Bronchial epithelial cell (primary cell): Measurements from ENCODE around the gene KDM1A. TPM values are rescaled to one million over a fixed set of nuclear protein-coding genes. Genes with fewer than 3 reads are reported as not detected.

Experiments
- DNase-seq: peaks from one replicate; pipeline ENCODE4 v3.0.0-alpha.2; 2010; ENCODE audit warnings: low read depth
- FAIRE-seq: peaks from 2 replicates; lab custom pipeline; 2011; peaks lifted over from hg19 to GRCh38; lab: Jason Lieb, UNC
- H3K27me3 ChIP-seq: 2 replicates; pipeline ENCODE4 v1.5.1; 2011; ENCODE audit warnings: low read length; ENCODE audit not compliant: control insufficient read depth, insufficient read depth
- H3K36me3 ChIP-seq: 2 replicates; pipeline ENCODE4 v1.5.1; 2011; ENCODE audit warnings: low read length; ENCODE audit not compliant: control insufficient read depth, insufficient read depth
- H3K4me3 ChIP-seq: 2 replicates; pipeline ENCODE4 v1.5.1; 2011; ENCODE audit warnings: mild to moderate bottlenecking, low read depth, low read length, control low read depth
- total RNA-seq: library from RNA; depleted of rRNA; stranded (reverse); fragments of >200 nt; gene quantifications from 2 replicates; pipeline ENCODE4 v1.2.1, GENCODE V29; 2014
- TF ChIP-seq, protein P1 (sequence below): IDR thresholded peaks from 2 replicates; pipeline ENCODE4 v1.5.1; 2011; ENCODE audit warnings: mild to moderate bottlenecking, moderate library complexity, low read length, control low read depth, inconsistent platforms; ENCODE audit not compliant: insufficient read depth, severe bottlenecking

KDM1A gene
- total RNA-seq, 1 donor from 2014 or later = 71.1 TPM

DNA sequence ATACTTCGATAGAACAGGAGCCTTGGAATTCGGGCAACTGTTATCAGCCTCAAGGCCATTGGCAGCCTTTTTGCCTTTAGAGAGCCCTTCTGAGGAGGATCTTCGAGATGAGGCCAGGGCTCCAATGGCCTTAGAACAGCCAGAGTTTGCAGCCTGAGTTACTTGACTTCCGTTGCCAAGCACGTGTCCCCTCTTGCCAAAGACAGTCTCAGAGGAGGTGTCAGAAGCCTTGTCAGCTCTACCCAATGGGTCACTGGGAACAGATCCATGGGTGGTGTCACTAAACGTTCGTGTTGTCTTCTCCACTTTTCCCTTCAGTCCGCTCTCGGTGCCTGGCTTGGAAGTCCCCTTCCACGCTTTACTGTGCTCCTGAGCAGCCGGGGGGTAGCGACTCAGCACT, 73.2 kb downstream of the KDM1A start:
- no peaks in the 10 kb centered on the region for H3K27me3 ChIP-seq
- H3K36me3 ChIP-seq = peaks cover 38% of the 10 kb centered on the region
- FAIRE-seq (no peak), DNase-seq (no peak)
- TF ChIP-seq, protein P1, sequence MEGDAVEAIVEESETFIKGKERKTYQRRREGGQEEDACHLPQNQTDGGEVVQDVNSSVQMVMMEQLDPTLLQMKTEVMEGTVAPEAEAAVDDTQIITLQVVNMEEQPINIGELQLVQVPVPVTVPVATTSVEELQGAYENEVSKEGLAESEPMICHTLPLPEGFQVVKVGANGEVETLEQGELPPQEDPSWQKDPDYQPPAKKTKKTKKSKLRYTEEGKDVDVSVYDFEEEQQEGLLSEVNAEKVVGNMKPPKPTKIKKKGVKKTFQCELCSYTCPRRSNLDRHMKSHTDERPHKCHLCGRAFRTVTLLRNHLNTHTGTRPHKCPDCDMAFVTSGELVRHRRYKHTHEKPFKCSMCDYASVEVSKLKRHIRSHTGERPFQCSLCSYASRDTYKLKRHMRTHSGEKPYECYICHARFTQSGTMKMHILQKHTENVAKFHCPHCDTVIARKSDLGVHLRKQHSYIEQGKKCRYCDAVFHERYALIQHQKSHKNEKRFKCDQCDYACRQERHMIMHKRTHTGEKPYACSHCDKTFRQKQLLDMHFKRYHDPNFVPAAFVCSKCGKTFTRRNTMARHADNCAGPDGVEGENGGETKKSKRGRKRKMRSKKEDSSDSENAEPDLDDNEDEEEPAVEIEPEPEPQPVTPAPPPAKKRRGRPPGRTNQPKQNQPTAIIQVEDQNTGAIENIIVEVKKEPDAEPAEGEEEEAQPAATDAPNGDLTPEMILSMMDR = no peak
- no peak overlapping the region for H3K4me3 ChIP-seq

DNA sequence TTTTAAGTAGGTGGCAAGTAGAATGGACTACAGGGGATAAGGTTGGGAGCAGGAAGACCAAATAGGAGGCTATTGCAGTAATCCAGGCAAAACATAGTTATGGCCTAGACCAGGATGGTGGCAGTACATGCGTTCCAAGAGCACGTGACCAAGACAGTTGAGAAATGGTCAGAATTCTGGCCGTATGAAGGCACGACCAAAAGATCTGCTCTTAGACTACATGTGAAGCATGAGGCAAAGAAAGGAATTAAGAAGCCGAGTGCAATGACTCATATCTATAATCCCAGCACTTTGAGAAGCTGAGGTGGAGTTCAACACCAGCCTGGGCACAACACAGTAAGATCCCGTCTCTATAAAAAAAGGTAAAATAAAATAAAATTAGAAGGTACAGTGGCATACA, 78.0 kb downstream of the KDM1A start:
- TF ChIP-seq, protein P1 = no peak
- peaks cover 10% of the 10 kb centered on the region for H3K36me3 ChIP-seq
- DNase-seq (no peak), FAIRE-seq (no peak)
- no peak overlapping the region for H3K4me3 ChIP-seq
- H3K27me3 ChIP-seq = no peaks in the 10 kb centered on the region

DNA sequence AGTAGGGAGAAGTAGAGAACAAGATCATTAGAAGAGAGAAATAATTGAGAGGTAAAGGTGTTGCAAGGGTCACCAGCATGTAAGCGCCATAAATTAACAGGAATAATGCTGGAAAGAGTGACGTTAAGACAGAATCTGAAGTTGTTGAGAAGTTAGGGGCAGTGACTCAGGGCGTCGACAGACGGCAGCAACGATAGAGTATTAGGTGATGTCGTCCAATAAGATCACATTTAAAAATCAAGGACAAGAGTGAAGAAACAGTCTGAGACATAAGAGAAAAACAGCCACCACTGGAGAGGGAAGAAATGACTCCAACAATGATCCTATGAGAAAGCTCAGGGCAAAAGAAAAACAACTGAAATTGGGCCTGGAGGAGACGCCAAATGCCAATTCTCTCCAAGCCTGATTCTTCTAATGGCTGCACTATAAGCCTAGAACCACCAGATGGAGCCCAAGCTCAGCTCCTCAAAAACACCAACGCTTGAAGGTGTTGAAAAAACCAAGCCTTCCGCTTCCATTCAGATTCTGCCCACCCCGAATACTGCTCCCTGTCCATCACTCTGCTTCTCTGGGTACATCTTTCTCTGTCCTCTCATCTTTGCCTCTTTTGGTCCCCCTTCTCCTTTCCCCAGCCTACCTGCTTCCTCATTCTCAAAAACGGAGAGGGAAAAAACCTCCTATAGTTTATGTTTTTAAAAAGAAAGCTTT, 79.3 kb downstream of the KDM1A start:
- H3K4me3 ChIP-seq = no peak overlapping the region
- TF ChIP-seq, protein P1 = peak; percentile 94
- peaks cover 4% of the 10 kb centered on the region for H3K36me3 ChIP-seq
- no peak for FAIRE-seq
- no peaks in the 10 kb centered on the region for H3K27me3 ChIP-seq
- DNase-seq = peak; percentile 68

DNA sequence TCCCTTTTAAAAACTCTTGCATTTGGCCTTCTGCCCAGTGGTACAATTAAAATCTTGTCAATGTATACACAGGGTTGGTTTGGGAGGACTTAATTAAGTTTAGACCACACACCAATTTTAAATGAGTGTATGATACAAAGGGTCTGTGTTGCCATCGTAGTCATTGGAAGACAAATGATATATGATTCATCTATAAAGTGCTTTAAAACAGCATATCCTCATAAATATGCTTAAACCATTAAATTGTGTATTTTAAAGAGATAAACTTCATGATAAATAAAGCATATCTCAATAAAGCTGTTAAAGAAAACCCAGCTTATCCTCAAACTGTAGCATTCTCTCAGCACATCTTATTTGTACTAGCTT, 79.9 kb downstream of the KDM1A start:
- no peak for FAIRE-seq
- DNase-seq = no peak
- Histone ChIP-seq H3K27me3 (no peaks in the 10 kb centered on the region), H3K36me3 (peaks cover under 1% of the 10 kb centered on the region), H3K4me3 (no peak overlapping the region)
- TF ChIP-seq, protein P1 = no peak

GRCh38 chr1:23100074-23100748, 80.9 kb downstream of the KDM1A start:
- FAIRE-seq (peak; percentile 13), DNase-seq (peak; percentile 92)
- Histone ChIP-seq H3K4me3 (no peak overlapping the region), H3K27me3 (no peaks in the 10 kb centered on the region), H3K36me3 (no peaks in the 10 kb centered on the region)
- TF ChIP-seq, protein P1 = no peak
